ENCODE data around the gene FAM9A.

DNA sequence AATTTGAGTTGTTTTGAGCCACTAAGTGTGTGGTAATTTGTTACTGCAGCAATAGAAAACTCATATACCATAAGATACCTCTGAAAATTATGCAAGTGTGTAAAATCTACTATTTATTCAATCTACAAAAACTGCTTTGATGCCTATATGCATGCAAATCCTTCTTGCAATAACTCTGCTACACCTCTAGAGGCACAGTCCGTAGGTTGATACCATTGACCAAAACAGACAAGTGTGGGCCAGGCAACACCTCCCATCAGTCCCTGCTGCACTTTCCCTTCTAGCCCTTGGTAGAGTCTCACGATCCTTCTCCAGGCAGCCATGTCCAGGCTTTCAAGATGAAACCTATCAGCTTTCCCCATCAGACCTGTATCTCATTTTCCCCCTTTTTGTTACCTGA, 48.8 kb upstream of the FAM9A start:
- TF ChIP-seq, protein P1, sequence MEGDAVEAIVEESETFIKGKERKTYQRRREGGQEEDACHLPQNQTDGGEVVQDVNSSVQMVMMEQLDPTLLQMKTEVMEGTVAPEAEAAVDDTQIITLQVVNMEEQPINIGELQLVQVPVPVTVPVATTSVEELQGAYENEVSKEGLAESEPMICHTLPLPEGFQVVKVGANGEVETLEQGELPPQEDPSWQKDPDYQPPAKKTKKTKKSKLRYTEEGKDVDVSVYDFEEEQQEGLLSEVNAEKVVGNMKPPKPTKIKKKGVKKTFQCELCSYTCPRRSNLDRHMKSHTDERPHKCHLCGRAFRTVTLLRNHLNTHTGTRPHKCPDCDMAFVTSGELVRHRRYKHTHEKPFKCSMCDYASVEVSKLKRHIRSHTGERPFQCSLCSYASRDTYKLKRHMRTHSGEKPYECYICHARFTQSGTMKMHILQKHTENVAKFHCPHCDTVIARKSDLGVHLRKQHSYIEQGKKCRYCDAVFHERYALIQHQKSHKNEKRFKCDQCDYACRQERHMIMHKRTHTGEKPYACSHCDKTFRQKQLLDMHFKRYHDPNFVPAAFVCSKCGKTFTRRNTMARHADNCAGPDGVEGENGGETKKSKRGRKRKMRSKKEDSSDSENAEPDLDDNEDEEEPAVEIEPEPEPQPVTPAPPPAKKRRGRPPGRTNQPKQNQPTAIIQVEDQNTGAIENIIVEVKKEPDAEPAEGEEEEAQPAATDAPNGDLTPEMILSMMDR (IDR thresholded peaks at IDR 0.05), result no peak
- no peak for TF ChIP-seq POLR2A (IDR thresholded peaks at IDR 0.05)
- TF ChIP-seq POLR2AphosphoS5 (IDR thresholded peaks at IDR 0.05), result no peak

Data from prostate gland (tissue), 2 donors.